Hematopoietic multipotent progenitor cell treated with erythropoietin and hydrocortisone succinate and interleukin-3 and kit ligand, for 4 days (in vitro differentiated cells): ENCODE measurements around the gene LRRN4CL.
"Not testable (repeated sequence)": the region's sequence is repeated elsewhere in the genome, so short reads cannot be mapped to it uniquely, and the experiment has no call there.

Source experiments
- DNase-seq: peaks from one replicate; pipeline ENCODE4 v3.0.0-alpha.2; 2015

The LRRN4CL gene

DNA sequence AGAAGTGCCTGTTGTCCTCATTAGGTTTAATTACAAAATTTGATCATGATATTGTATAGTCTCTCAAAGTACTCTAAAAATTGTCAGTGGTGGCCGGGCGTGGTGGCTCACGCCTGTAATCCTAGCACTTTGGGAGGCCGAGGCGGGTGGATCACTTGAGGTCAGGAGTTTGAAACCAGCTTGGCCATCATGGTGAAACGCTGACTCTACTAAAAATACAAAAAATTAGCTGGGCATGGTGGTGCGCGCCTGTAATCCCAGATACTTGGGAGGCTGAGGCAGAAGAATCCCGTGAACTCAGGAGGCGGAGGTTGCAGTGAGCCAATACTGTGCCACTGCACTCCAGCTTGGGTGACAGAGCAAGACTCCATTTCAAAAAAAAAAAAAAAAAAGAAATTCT is 13.9 kb downstream of the LRRN4CL start:
- DNase-seq, result not testable (repeated sequence)

DNA sequence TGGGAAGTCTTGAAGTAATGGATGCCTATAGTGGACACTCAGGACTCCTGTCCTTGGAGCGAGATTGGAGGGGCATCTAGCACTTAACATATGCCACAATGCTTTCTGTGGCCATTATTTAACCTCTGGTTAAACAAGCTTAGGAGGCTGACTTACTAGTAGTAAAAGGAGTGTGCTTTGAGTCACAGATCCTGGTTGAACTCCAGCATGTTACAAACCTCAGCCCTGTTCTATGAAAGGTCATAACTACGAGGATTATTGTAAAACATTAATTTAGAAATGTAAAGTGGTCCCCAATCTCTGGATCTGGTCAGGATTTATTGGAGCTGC is 16.2 kb downstream of the LRRN4CL start:
- no peak for DNase-seq

DNA sequence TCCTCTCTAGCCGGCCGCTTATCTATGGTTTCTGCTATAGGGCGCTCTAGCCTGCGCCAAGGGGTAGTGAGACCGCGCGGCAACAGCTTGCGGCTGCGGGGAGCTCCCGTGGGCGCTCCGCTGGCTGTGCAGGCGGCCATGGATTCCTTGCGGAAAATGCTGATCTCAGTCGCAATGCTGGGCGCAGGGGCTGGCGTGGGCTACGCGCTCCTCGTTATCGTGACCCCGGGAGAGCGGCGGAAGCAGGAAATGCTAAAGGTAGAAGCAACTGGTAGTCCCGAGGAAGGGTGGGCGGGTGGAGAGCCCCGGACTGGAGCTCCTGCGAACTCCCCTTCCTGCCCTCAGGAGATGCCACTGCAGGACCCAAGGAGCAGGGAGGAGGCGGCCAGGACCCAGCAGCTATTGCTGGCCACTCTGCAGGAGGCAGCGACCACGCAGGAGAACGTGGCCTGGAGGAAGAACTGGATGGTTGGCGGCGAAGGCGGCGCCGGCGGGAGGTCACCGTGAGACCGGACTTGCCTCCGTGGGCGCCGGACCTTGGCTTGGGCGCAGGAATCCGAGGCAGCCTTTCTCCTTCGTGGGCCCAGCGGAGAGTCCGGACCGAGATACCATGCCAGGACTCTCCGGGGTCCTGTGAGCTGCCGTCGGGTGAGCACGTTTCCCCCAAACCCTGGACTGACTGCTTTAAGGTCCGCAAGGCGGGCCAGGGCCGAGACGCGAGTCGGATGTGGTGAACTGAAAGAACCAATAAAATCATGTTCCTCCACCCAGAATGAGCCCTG is 17.5 kb downstream of the LRRN4CL start, which contains the start of the genes LBHD1 and UQCC3:
Gene LBHD1 (minus strand): TSS at position 660 of the 782 bp plus-strand sequence. CDS start 2,236 bp downstream, outside the sequence.
Gene UQCC3 (plus strand): TSS at position 66 of the 782 bp plus-strand sequence. CDS start 73 bp downstream, at position 139.
- DNase-seq, result peak; percentile 92

DNA sequence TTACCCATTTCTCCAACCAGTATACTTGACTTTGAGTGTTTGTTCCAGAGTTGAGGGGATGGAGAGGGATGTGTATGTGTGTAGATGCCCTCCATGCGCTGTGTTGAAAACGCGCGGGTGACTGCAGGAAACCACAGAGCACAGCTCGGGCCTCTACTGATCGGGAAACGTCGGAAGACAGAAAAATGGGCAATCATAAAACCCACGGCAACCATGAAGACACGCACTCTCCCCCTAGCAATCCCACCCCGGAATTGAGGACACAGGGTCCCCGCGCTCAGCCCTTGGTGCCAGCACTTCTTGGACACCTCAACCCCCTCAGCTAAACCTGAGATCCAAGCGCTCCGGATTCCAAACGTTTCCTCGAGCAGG is 18.1 kb downstream of the LRRN4CL start:
- DNase-seq, result no peak

DNA sequence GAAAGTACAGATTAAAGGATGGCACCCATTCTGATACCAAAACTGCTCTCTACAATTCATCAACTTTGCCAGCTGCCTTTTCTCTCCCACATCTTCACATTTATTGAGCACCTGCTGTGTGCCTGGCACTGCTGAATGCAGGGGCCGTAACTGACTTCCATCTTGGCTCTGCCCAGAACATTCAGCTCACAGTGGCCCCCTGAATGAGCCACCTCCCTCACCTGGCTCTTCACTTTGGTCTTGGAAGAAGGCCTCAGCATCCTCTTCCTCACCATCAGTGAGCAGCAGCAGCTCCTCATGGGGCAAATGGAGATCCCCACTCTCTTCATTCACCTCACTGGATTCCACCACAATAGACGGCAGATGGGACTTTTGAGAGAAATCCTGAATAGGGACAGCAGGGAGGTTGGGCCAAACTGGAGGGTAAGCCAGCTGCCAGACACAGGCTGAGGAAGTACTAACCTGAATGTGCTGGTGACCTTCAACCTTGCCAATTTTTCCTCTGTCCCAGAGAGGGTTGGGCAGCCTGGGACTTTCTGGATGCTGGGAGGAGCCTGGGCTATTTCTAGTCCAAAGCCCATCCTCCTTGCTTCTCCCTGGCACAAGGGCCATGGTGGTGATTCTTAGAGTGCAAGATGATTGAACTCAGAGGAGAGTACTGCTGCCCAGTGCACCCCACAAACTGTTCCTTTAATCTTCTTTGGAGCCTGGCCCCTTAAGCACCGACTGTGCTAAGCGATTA is 19.7 kb downstream of the LRRN4CL start:
- DNase-seq, result peak; percentile 39

DNA sequence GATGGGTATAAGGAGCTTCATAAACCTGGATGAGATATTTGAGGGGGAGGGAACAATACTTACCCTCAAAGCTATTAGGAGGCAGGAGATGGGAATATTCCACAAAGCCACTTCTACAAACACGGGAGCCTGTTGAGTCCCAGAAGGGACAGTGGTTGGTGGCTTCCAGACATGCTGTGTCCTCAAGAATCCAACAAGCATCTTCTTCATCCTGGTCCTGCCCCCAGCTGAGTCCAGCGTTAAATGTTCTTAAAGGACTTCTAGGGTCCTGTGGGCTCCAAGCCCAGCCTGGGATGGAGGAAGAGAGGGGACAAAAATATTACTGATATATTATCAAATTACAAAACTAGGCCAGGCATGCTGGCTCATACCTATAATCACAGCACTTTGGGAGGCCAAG is 21.9 kb downstream of the LRRN4CL start:
- DNase-seq, result no peak

DNA sequence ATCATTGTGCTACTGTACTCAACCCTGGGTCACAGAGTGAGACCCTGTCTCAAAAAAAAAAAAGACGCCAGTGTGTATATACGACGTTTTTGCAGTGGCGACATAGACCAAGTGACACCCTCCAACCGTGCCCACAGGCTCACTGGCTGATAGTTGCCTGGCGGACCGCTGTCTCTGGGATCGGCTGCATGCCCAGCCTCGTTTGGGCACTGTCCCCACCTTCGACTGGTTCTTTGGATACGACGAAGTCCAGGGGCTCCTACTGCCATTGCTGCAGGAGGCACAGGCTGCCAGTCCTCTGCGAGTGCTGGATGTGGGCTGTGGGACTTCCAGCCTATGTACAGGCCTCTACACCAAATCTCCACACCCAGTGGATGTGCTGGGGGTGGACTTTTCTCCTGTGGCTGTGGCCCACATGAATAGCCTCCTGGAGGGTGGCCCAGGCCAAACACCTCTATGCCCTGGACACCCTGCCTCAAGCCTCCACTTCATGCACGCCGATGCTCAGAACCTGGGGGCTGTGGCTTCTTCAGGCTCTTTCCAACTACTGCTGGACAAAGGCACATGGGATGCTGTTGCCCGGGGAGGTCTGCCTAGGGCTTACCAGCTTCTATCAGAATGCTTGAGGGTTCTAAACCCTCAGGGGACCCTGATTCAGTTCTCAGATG is 22.9 kb downstream of the LRRN4CL start:
- DNase-seq, result peak; percentile 29

DNA sequence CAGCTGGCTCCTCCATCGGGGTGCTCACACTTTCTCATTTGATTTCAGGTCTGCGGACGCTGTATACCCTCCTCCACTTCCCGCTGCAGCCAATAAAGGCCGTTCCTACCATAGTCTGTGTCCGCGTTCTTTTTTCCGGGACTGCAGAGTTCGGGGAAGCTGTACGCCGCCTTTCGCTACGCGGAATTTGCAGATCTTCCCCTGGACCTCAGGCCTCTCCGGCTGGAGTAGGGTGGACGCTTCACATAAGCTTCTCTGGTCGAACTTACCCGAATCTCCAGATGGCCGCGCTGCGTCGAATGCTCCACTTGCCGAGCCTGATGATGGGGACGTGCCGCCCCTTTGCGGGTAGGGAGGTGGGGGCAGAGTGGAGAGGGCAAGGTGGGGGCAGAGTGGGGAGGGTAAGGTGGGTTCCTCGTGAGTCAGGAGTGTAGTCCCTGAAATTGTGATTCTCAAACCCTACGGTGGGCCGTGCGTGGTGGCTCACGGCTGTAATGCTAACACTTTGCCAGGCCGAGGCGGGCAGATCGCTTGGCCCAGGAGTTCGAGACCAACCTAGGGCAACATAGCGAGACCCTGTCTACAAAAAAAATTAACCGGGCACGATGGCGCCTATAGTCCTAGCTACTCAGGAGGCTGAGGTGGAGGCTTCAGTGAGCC is 23.6 kb downstream of the LRRN4CL start:
- peak; percentile 75 for DNase-seq

DNA sequence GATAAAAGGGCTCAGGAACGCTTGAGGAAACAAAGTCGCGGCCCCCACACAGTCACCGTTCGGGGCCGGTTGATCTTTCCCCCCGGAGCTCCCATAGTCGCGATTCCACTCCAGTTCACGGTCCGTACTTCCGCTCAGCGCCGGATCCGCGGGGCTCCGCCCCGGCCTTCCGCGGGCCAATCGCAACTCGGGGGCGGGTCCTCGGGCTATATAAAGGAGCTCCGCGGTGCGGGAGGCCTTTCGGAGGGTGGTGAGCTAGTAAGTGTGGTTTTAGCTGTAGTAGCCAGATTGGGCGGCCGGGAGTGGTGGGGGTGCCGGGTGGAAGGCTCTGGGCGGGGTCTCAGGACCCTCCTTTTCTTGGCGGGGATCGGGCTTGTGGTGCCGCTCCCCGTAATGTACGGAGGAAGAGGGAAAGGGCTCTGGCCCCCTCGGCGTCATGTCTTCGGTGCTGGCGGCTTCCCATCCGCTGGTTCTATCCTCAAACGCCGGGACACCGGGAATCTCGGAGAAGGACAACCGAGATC is 24.2 kb downstream of the LRRN4CL start, which contains the start of the genes C11orf98 and CSKMT:
Gene C11orf98 (minus strand): TSS at position 136 of the 524 bp plus-strand sequence. CDS start 41 bp downstream, at position 95.
Gene CSKMT (plus strand): TSS at position 238 of the 524 bp plus-strand sequence. CDS start 568 bp downstream, outside the sequence.
- DNase-seq, result peak; percentile 98

DNA sequence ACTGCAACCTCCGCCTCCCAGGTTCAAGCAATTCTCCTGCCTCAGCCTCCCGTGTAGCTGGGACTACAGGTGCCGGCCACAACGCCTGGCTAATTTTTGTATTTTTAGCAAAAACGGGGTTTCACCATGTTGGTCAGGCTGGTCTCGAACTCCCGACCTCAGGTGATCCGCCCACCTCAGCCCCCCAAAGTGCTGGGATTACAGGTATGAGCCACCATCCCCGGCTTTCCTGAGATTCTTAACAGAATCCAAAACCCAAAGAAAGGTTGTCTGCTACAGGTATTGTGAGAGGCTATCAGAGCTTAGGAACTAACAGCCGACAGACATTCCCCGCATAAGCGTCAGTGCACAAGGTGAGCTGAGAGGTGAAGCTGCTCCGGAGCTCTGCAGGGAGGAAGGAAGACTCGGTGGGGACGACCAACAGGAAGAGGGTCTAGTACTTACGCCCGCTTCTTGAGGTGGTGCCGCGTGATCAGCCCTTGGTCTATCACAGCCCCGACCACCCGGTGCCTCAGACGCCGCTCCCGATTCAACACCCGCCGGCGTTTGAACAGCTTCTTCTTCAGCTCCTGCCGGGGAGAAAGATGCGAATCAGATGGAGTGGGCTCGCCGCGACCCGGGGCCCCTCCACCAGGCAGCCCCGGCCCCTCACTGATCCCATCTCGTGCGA is 24.8 kb downstream of the LRRN4CL start:
- DNase-seq, result peak; percentile 83

DNA sequence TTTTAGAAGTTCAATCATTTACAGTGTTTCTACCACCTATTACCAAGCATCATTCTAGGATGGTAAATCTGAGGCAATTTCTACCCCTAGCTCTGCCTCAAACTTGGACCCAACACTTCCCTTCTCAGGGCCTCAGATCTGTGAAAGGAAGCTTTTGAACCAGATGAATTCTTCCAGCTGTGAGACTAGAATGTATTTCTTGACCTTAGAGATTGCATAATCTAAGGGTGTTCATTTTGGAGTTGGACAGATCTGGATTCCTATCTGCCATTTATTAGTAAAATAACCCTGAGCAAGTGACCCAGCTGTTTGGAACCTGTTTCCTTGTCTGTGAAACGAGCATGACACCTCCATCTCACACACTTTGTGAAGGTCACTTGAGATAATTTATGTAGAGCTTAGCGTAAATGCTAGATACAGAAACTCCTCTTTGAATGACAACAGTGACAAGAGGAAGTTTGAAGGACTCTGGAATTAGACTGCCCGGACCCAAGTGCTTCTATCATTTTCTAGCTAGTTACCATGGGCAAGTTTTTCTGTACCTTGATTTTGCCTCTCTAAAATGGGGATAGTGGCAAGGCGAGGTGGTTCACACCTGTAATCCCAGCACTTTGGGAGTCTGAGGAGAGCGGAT is 32.4 kb downstream of the LRRN4CL start:
- DNase-seq, result peak; percentile 7

DNA sequence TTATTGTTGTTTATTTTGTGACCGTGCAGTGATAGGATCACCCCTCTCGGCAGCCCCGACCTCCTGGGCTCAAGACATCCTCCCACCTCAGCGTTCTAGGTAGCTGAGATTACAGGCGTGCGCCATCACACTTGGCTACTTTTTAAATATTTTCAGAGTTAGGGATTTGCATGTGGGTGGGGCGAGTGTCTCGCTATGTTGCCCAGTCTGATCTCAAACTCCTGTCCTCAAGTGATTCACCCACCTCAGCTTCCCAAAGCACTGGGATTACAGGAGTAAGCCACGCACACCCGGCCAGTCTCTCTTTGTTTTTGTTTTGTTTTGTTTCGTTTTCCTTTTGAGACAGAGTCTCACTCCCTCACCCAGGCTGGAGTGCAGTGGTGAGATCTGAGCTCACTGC is 35.0 kb downstream of the LRRN4CL start:
- DNase-seq, result no peak

DNA sequence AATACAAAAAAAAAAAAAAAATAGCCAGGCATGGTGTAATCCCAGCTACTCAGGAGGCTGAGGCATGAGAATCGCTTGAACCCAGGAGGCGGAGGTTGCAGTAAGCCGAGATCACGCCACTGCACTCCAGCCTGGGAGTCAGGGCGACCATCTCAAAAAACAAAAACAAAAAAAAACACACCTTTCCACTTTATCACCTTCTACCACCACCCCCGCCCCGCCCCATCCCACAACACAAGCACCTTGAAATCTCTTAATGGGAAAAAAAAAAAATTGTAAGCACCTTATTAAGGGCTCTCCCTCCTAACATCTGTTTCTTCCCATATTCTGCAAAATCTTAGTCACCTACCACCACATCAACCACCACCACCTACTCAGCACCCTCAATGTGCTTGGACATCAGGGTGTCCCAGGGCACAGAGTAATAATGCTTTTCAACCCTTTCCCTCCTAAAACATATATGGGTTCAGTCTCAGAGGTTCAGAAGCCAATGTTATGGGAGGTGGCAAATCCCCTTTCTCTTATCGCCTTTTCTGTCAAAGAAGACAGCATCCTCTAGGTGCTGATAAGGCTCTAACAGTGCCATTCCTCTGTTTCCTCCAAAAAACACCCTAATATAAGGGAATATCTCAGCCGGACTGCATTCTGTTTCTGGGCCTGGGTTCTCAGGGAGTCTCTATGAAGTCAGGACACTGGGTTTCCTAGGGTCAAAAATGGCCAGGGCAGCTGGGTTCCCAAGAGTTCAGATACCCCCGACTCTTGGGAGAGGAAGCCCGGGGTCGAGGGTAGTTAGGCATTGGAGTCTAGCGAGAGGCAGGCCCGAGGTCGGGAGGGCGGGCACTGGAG is 36.9 kb downstream of the LRRN4CL start:
- no peak for DNase-seq

DNA sequence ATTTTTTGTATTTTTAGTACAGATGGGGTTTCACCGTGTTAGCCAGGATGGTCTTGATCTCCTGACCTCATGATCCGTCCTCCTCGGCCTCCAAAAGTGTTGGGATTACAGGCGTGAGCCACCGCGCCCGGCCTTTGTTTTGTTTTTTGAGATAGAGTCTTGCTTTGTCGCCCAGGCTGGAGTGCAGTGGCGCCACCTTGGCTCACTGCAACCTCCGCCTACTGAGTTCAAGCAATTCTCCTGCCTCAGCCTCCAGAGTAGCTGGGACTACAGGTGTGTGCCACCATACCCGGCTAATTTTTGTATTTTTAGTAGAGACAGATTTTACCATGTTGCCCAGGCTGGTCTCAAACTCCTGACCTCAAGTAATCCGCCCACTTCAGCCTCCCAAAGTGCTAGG is 39.0 kb downstream of the LRRN4CL start:
- DNase-seq, result not testable (repeated sequence)

DNA sequence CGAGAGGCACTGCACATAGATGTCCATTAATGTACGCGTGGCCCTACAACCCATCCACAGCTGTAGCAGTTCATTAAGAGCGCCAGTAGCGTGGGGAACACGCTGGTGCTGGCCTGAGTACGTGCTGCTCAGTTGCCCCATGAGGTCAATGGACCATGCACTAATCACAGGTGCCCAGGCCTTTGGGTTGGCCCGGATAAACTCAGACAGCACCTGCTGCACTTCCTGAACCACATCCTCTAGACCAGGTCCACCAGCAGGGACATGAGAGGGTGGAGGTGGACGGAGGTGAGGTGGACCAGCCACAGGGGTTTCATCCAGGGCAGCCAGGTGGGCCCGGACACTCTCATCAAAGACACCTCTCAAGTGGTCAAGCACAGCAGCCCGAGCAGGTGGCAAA is 39.8 kb downstream of the LRRN4CL start:
- no peak for DNase-seq

DNA sequence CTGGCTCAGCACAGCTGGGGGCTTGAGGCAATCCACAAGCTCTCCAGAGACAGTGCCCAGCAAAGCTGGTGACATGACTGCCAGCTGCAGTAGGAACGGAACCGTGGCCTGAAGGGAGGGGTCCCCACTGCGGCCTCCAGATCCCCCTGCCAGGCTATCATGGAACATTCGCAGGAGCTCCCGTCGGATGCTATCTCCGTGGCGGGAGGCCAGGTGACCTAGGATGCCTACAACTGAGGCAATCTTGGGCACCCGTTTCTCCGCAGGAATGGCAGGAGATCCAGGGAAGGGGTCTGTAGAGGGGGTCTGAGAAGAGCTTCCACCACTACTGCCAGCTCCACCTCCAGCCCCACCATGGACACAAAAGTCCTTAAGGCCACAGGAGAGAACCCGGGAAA is 40.4 kb downstream of the LRRN4CL start:
- no peak for DNase-seq

DNA sequence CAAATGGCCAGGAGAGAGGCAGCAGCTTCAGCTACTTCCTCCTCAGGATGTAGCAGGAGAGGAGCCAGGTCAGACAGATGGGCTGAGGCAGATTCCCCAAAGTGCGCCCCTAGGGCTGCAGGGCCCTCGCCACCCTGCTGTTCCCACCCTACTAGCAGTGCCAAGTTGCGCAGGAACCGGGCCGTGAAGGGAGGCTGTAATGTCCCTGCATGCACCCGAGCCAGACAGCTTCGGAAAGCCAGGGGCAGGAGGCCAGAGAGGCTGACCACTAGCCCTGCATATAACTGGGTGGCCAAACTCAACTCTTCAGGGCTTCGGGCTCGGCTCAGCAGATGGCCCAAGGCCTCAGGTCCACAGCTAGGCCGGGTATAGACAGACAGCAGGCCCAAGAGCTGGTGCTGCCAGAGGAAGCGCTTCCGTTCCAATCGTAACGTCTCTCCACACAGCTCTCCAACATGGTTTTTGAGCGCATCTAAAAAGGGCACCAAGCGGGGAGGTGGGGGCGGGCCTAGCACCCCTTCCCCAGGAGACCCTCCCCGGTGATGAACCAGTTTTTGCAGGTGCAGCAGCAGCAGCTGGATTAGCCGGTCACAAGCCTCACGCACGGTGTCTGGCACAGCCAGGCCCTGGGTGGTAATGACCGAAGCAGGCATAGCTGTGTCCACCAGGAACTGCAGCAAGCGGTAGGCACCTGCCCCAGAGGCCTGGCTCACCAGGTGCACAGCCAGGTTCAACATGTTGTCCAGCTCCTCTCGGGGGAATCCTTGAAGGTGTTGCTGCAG is 41.0 kb downstream of the LRRN4CL start:
- no peak for DNase-seq

DNA sequence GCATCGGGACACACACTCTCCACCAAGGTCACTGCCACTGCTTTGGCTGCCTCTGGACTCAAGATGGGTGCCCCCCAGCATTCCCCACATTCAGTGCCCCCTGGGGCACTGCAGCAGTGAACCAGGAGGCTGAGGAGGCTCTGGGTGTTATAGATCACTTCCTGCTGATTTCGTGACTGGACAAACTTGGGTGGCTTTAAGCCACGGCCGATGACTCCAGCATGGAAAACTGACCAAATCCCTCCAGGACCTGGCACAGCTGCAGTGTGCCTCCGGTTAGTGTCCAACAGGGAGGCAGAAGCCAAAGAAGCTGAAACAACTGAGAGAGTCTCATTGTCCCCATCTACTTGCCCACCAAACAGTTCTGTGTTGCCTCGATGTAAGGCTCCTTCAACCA is 41.7 kb downstream of the LRRN4CL start:
- DNase-seq, result no peak

DNA sequence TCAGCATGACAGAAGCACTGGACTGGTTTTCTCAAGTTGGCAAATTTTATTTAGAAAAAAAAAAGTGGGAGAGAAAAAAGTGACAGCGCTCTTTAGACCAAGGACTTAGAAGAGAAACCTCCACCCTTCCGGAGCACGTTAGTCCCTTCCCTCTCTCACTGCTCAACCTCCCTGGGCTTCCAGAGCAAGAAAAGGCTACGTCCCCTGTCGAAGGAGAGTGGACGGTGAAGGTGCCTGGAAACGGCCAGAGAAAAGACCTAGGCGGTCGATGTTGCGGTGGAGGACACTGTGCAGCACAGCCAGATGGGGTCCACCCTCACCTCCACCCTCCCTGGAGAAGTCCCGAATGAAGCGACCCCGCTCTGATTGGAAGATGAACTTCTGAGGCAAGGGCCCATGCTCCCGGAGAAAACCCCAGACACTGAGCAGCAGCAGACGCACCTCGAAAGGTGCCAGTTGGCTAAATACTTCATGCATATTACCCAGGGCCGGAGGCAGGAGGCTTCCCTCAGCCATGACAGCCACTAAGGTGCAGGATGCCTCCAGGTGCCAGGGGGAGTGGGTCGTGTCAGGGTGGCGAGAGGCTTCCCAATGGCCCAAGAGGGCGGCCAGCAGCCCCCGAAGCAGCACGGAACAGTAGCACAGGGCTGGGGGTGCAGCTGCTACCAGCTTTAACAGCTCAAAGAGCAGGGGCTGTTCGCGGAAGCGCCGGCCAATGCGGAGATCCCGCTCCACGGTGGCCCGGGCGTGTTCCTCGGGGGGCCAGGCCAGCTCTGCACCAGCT is 42.3 kb downstream of the LRRN4CL start:
- no peak for DNase-seq
